ENCODE measurements around the gene SH2D3C.

Gene SH2D3C

GRCh38 chr9:127749090-127749787, 29.2 kb downstream of the SH2D3C start:
- no peaks in the 10 kb centered on the region for H3K9me3 ChIP-seq (ENCODE audit: control insufficient read depth, insufficient read depth, low read length)
- H4K20me1 ChIP-seq (ENCODE audit: control insufficient read depth, insufficient read depth, low read depth, low read length), result no peaks in the 10 kb centered on the region
- peaks cover 43% of the 10 kb centered on the region for H3K36me3 ChIP-seq (ENCODE audit: control insufficient read depth, low read length)
- no peaks in the 10 kb centered on the region for H3K79me2 ChIP-seq (ENCODE audit: control insufficient read depth, low read length)
- no peak overlapping the region for H3K27ac ChIP-seq (ENCODE audit: low read depth, low read length)
- H3K4me1 ChIP-seq (ENCODE audit: control insufficient read depth, low read length), result no peaks in the 10 kb centered on the region
- no peak for TF ChIP-seq CTCF (IDR thresholded peaks at IDR 0.05; ENCODE audit: low read depth, low read length, poor library complexity, severe bottlenecking)
- no peak for TF ChIP-seq EZH2phosphoT487 (IDR thresholded peaks at IDR 0.05; ENCODE audit: borderline replicate concordance, low read length)
- H3F3A ChIP-seq (ENCODE audit: control insufficient read depth, insufficient read depth), result no peaks in the 10 kb centered on the region
- H3K27me3 ChIP-seq (ENCODE audit: control insufficient read depth, low read length), result no peaks in the 10 kb centered on the region
- H3K4me2 ChIP-seq (ENCODE audit: low read length), result no peak overlapping the region
- no peaks in the 10 kb centered on the region for H3K9me2 ChIP-seq (replicated peaks; ENCODE audit: control insufficient read depth, low read length)
- no peak overlapping the region for H3K4me3 ChIP-seq (ENCODE audit: low read length)

- TF ChIP-seq CTCF (IDR thresholded peaks at IDR 0.05; ENCODE audit: low read depth, low read length, poor library complexity, severe bottlenecking), result no peak
- no peak for TF ChIP-seq EZH2phosphoT487 (IDR thresholded peaks at IDR 0.05; ENCODE audit: borderline replicate concordance, low read length)
- Histone ChIP-seq H3K79me2 (ENCODE audit: control insufficient read depth, low read length) (no peaks in the 10 kb centered on the region), H3K36me3 (ENCODE audit: control insufficient read depth, low read length) (peaks cover 48% of the 10 kb centered on the region), H4K20me1 (ENCODE audit: control insufficient read depth, insufficient read depth, low read depth, low read length) (no peaks in the 10 kb centered on the region), H3K9me3 (ENCODE audit: control insufficient read depth, insufficient read depth, low read length) (no peaks in the 10 kb centered on the region), H3K4me3 (ENCODE audit: low read length) (no peak overlapping the region), H3K4me2 (ENCODE audit: low read length) (no peak overlapping the region), H3K9me2 (replicated peaks; ENCODE audit: control insufficient read depth, low read length) (no peaks in the 10 kb centered on the region), H3K27ac (ENCODE audit: low read depth, low read length) (no peak overlapping the region), H3F3A (ENCODE audit: control insufficient read depth, insufficient read depth) (no peaks in the 10 kb centered on the region), H3K27me3 (ENCODE audit: control insufficient read depth, low read length) (no peaks in the 10 kb centered on the region), H3K4me1 (ENCODE audit: control insufficient read depth, low read length) (no peaks in the 10 kb centered on the region)
Observed at GRCh38 chr9:127746959-127747569, 31.4 kb downstream of the SH2D3C start.

GRCh38 chr9:127744398-127745110, 33.9 kb downstream of the SH2D3C start:
- TF ChIP-seq CTCF (IDR thresholded peaks at IDR 0.05; ENCODE audit: low read depth, low read length, poor library complexity, severe bottlenecking) (no peak), EZH2phosphoT487 (IDR thresholded peaks at IDR 0.05; ENCODE audit: borderline replicate concordance, low read length) (no peak)
- no peak overlapping the region for H3K27ac ChIP-seq (ENCODE audit: low read depth, low read length)
- H3K9me3 ChIP-seq (ENCODE audit: control insufficient read depth, insufficient read depth, low read length), result no peaks in the 10 kb centered on the region
- no peaks in the 10 kb centered on the region for H3K9me2 ChIP-seq (replicated peaks; ENCODE audit: control insufficient read depth, low read length)
- no peak overlapping the region for H3K4me3 ChIP-seq (ENCODE audit: low read length)
- no peaks in the 10 kb centered on the region for H3K4me1 ChIP-seq (ENCODE audit: control insufficient read depth, low read length)
- no peaks in the 10 kb centered on the region for H3K79me2 ChIP-seq (ENCODE audit: control insufficient read depth, low read length)
- no peaks in the 10 kb centered on the region for H3F3A ChIP-seq (ENCODE audit: control insufficient read depth, insufficient read depth)
- no peaks in the 10 kb centered on the region for H3K27me3 ChIP-seq (ENCODE audit: control insufficient read depth, low read length)
- no peak overlapping the region for H3K4me2 ChIP-seq (ENCODE audit: low read length)
- H3K36me3 ChIP-seq (ENCODE audit: control insufficient read depth, low read length), result peaks cover 33% of the 10 kb centered on the region
- H4K20me1 ChIP-seq (ENCODE audit: control insufficient read depth, insufficient read depth, low read depth, low read length), result no peaks in the 10 kb centered on the region

All from DOHH2 (cell line).